Measurements from ENCODE around the gene NEDD9. TPM values are rescaled to one million over a fixed set of nuclear protein-coding genes. Genes with fewer than 3 reads are reported as not detected.

The NEDD9 gene
- total and polyA plus RNA-seq, 2 donors = 25.7 to 49.5 TPM

GRCh38 chr6:11223286-11223864 lies 9.1 kb downstream of the NEDD9 start:
- no peak for DNase-seq (ENCODE audit: extremely low spot score)
- WGBS = 90% methylated on average over 5 of the region's 5 CpGs
- Histone ChIP-seq H3K36me3 (ENCODE audit: insufficient read depth) (no peaks in the 10 kb centered on the region), H3K4me1 (ENCODE audit: insufficient read depth) (no peaks in the 10 kb centered on the region), H3K27ac (ENCODE audit: low read depth) (no peak overlapping the region), H3K4me3 (ENCODE audit: low read depth, low read length) (no peak overlapping the region)

GRCh38 chr6:11222385-11223277 lies 9.8 kb downstream of the NEDD9 start:
- no peaks in the 10 kb centered on the region for H3K4me1 ChIP-seq (ENCODE audit: insufficient read depth)
- no peak overlapping the region for H3K4me3 ChIP-seq (ENCODE audit: low read depth, low read length)
- no peak for DNase-seq (ENCODE audit: extremely low spot score)
- H3K36me3 ChIP-seq (ENCODE audit: insufficient read depth) = no peaks in the 10 kb centered on the region
- WGBS = 73% methylated on average over 5 of the region's 5 CpGs
- H3K27ac ChIP-seq (ENCODE audit: low read depth) = peak overlapping the region; percentile 46

- Histone ChIP-seq H3K4me3 (ENCODE audit: low read depth, low read length) (no peak overlapping the region), H3K36me3 (ENCODE audit: insufficient read depth) (no peaks in the 10 kb centered on the region)
These were observed 10.7 kb downstream of the NEDD9 start for GRCh38 chr6:11221623-11222384.

GRCh38 chr6:11219400-11219834 lies 13.1 kb downstream of the NEDD9 start:
- H3K4me3 ChIP-seq (ENCODE audit: low read depth, low read length) = no peak overlapping the region
- no peak for DNase-seq (ENCODE audit: extremely low spot score)
- no peak overlapping the region for H3K27ac ChIP-seq (ENCODE audit: low read depth)
- whole genome bisulfite sequencing = 76% methylated on average over 4 of the region's 4 CpGs
- no peaks in the 10 kb centered on the region for H3K36me3 ChIP-seq (ENCODE audit: insufficient read depth)
- H3K4me1 ChIP-seq (ENCODE audit: insufficient read depth) = no peaks in the 10 kb centered on the region

More at GRCh38 chr6:11221623-11222384, 10.7 kb downstream of the NEDD9 start:
- DNase-seq (ENCODE audit: extremely low spot score) = no peak
- Histone ChIP-seq H3K27ac (ENCODE audit: low read depth) (peak overlapping the region; percentile 33), H3K4me1 (ENCODE audit: insufficient read depth) (no peaks in the 10 kb centered on the region)
- 52% methylated on average over 3 of the region's 3 CpGs for WGBS

GRCh38 chr6:11218538-11219399 lies 13.7 kb downstream of the NEDD9 start:
- H3K27ac ChIP-seq (ENCODE audit: low read depth) = no peak overlapping the region
- H3K4me1 ChIP-seq (ENCODE audit: insufficient read depth) = no peaks in the 10 kb centered on the region
- no peak for DNase-seq (ENCODE audit: extremely low spot score)
- WGBS = 65% methylated on average over 12 of the region's 12 CpGs
- H3K4me3 ChIP-seq (ENCODE audit: low read depth, low read length) = no peak overlapping the region
- H3K36me3 ChIP-seq (ENCODE audit: insufficient read depth) = no peaks in the 10 kb centered on the region

GRCh38 chr6:11218102-11218442 lies 14.4 kb downstream of the NEDD9 start:
- Histone ChIP-seq H3K4me1 (ENCODE audit: insufficient read depth) (no peaks in the 10 kb centered on the region), H3K36me3 (ENCODE audit: insufficient read depth) (no peaks in the 10 kb centered on the region), H3K27ac (ENCODE audit: low read depth) (no peak overlapping the region), H3K4me3 (ENCODE audit: low read depth, low read length) (no peak overlapping the region)
- DNase-seq (ENCODE audit: extremely low spot score) = no peak
- 91% methylated on average over 3 of the region's 3 CpGs for WGBS

- Histone ChIP-seq H3K27ac (ENCODE audit: low read depth) (no peak overlapping the region), H3K36me3 (ENCODE audit: insufficient read depth) (no peaks in the 10 kb centered on the region), H3K4me3 (ENCODE audit: low read depth, low read length) (no peak overlapping the region), H3K4me1 (ENCODE audit: insufficient read depth) (no peaks in the 10 kb centered on the region)
- 73% methylated on average over 4 of the region's 4 CpGs for WGBS
- DNase-seq (ENCODE audit: extremely low spot score) = no peak
These were observed 14.9 kb downstream of the NEDD9 start for GRCh38 chr6:11217360-11218101.

GRCh38 chr6:11215773-11216172 lies 16.7 kb downstream of the NEDD9 start:
- no peak for DNase-seq (ENCODE audit: extremely low spot score)
- no peaks in the 10 kb centered on the region for H3K36me3 ChIP-seq (ENCODE audit: insufficient read depth)
- 83% methylated on average over 7 of the region's 7 CpGs for WGBS
- H3K4me1 ChIP-seq (ENCODE audit: insufficient read depth) = no peaks in the 10 kb centered on the region
- H3K27ac ChIP-seq (ENCODE audit: low read depth) = no peak overlapping the region
- no peak overlapping the region for H3K4me3 ChIP-seq (ENCODE audit: low read depth, low read length)

- Histone ChIP-seq H3K27ac (ENCODE audit: low read depth) (no peak overlapping the region), H3K36me3 (ENCODE audit: insufficient read depth) (no peaks in the 10 kb centered on the region), H3K4me1 (ENCODE audit: insufficient read depth) (no peaks in the 10 kb centered on the region), H3K4me3 (ENCODE audit: low read depth, low read length) (no peak overlapping the region)
- DNase-seq (ENCODE audit: extremely low spot score) = no peak
- 81% methylated on average over 9 of the region's 9 CpGs for WGBS
These were observed 17.6 kb downstream of the NEDD9 start for GRCh38 chr6:11214901-11215300.

GRCh38 chr6:11214084-11214833 lies 18.2 kb downstream of the NEDD9 start:
- 57% methylated on average over 16 of the region's 16 CpGs for WGBS
- H3K36me3 ChIP-seq (ENCODE audit: insufficient read depth) = no peaks in the 10 kb centered on the region
- no peaks in the 10 kb centered on the region for H3K4me1 ChIP-seq (ENCODE audit: insufficient read depth)
- H3K4me3 ChIP-seq (ENCODE audit: low read depth, low read length) = no peak overlapping the region
- H3K27ac ChIP-seq (ENCODE audit: low read depth) = no peak overlapping the region
- no peak for DNase-seq (ENCODE audit: extremely low spot score)

GRCh38 chr6:11213422-11214021 lies 18.9 kb downstream of the NEDD9 start:
- Histone ChIP-seq H3K27ac (ENCODE audit: low read depth) (no peak overlapping the region), H3K4me1 (ENCODE audit: insufficient read depth) (no peaks in the 10 kb centered on the region), H3K4me3 (ENCODE audit: low read depth, low read length) (no peak overlapping the region), H3K36me3 (ENCODE audit: insufficient read depth) (no peaks in the 10 kb centered on the region)
- WGBS = 70% methylated on average over 12 of the region's 12 CpGs
- DNase-seq (ENCODE audit: extremely low spot score) = no peak

GRCh38 chr6:11212664-11213063 lies 19.8 kb downstream of the NEDD9 start:
- 38% methylated on average over 4 of the region's 4 CpGs for WGBS
- H3K4me1 ChIP-seq (ENCODE audit: insufficient read depth) = no peaks in the 10 kb centered on the region
- no peak overlapping the region for H3K4me3 ChIP-seq (ENCODE audit: low read depth, low read length)
- no peak overlapping the region for H3K27ac ChIP-seq (ENCODE audit: low read depth)
- no peak for DNase-seq (ENCODE audit: extremely low spot score)
- H3K36me3 ChIP-seq (ENCODE audit: insufficient read depth) = no peaks in the 10 kb centered on the region

Data from urinary bladder (tissue), 4 donors.